ENCODE measurements around the gene NUAK2.

GRCh38 chr1:205356440-205357139 lies 35.0 kb upstream of the NUAK2 start, which contains the start of gene KLHDC8A:
- TF ChIP-seq ESRRG (CRISPR knock-in tag; IDR thresholded peaks at IDR 0.05): no peak
- no peak for TF ChIP-seq POU6F1 (CRISPR knock-in tag; IDR thresholded peaks at IDR 0.05; ENCODE audit: borderline replicate concordance, low read depth)
- no peak for TF ChIP-seq ARNTL (CRISPR knock-in tag; IDR thresholded peaks at IDR 0.05; ENCODE audit: borderline replicate concordance, low read depth)
- TF ChIP-seq GLIS3 (CRISPR knock-in tag; IDR thresholded peaks at IDR 0.05): no peak
- TF ChIP-seq PPARA (CRISPR knock-in tag; IDR thresholded peaks at IDR 0.05; ENCODE audit: borderline replicate concordance): no peak
- TF ChIP-seq CREB5 (CRISPR knock-in tag; IDR thresholded peaks at IDR 0.05; ENCODE audit: low read depth): no peak
- TF ChIP-seq ZFP30 (CRISPR knock-in tag; IDR thresholded peaks at IDR 0.05): no peak
- TF ChIP-seq ZFP3 (CRISPR knock-in tag; IDR thresholded peaks at IDR 0.05): no peak
- no peak for TF ChIP-seq TCF4 (CRISPR knock-in tag; IDR thresholded peaks at IDR 0.05; ENCODE audit: borderline replicate concordance)
- TF ChIP-seq PATZ1 (CRISPR knock-in tag; IDR thresholded peaks at IDR 0.05; ENCODE audit: borderline replicate concordance): no peak
- TF ChIP-seq ZNF8 (CRISPR knock-in tag; IDR thresholded peaks at IDR 0.05): no peak

Data from SK-N-SH treated with all-trans-retinoic acid at 6 μM for 48 hours (cell line).